GM23248 (cell line): ENCODE measurements around the gene TLE4.

Source experiments
- EZH2 ChIP-seq: fragments of 200-600 bp; sonication (generic); IDR thresholded peaks from 2 replicates; pipeline ENCODE4 v1.6.1; 2018; ENCODE audit warnings: antibody characterized with exemption, mild to moderate bottlenecking; ENCODE audit not compliant: insufficient read depth, poor library complexity, severe bottlenecking
- EZH2phosphoT487 ChIP-seq: fragments of 200-600 bp; sonication (generic); IDR thresholded peaks from 2 replicates; pipeline ENCODE4 v1.6.1; 2018; ENCODE audit warnings: antibody characterized with exemption, moderate library complexity, mild to moderate bottlenecking, low read depth; ENCODE audit not compliant: insufficient read depth

GRCh38 chr9:79757881-79758669 lies 186.3 kb downstream of the TLE4 start:
- TF ChIP-seq EZH2phosphoT487 (no peak), EZH2 (no peak)
